A549 (cell line): ENCODE data around the gene SAYSD1. TPM values are rescaled to one million over a fixed set of nuclear protein-coding genes. Genes with fewer than 3 reads are reported as not detected.
A peak's percentile ranks its signal among the peaks of the same experiment; 100 is the strongest.

Source experiments
- ATAC-seq, 2 experiments: fragments of 200-7000 bp in 1 of 2; fragments of >200 bp in 1 of 2; cut with Nextera tagmentation in 1 of 2; cut with Tn5 transposase in 1 of 2; 3 replicates each; pipeline versions ENCODE4 v1.8.0 to v1.9.1; 2018 to 2020; ENCODE audit warnings: mild to moderate bottlenecking in 1 of 2, moderate library complexity in 1 of 2
- CTCF ChIA-PET: fragments of 300-600 bp; sonication (Branson Sonifier 250); formaldehyde crosslinking; extraction: SDS; loops from one replicate; lab custom pipeline; 2021; ENCODE audit warnings: antibody characterized with exemption, inconsistent platforms; lab: Yijun Ruan, JAX
- POLR2A ChIA-PET: fragments of 350-600 bp; formaldehyde crosslinking; extraction: SDS; loops from one replicate; lab custom pipeline; 2021; ENCODE audit warnings: antibody characterized with exemption, inconsistent platforms; lab: Yijun Ruan, JAX
- DNase-seq, 2 experiments: peaks; one replicate each; pipeline versions ENCODE4 v3.0.0 to v3.0.0-alpha.2; 2011 to 2016; ENCODE audit warnings: low read depth in 1 of 2, low spot score in 1 of 2
- FAIRE-seq: peaks from 2 replicates; lab custom pipeline; 2011; peaks lifted over from hg19 to GRCh38; lab: Jason Lieb, UNC
- H3K27ac ChIP-seq, 2 experiments: fragments of >200 bp; sonication (Bioruptor Twin); formaldehyde crosslinking; 3 replicates each; pipeline ENCODE4 v1.5.1; 2016 to 2017
- H3K4me1 ChIP-seq: fragments of >200 bp; sonication (Bioruptor Twin); formaldehyde crosslinking; 3 replicates; pipeline ENCODE4 v1.6.1; 2016
- H3K4me2 ChIP-seq: fragments of >200 bp; sonication (Bioruptor Twin); formaldehyde crosslinking; 3 replicates; pipeline ENCODE4 v1.6.1; 2016
- H3K4me3 ChIP-seq: fragments of >200 bp; sonication (Bioruptor Twin); formaldehyde crosslinking; 3 replicates; pipeline ENCODE4 v1.5.1; 2016
- H3K9me3 ChIP-seq: fragments of >200 bp; sonication (Bioruptor Twin); formaldehyde crosslinking; 3 replicates; pipeline ENCODE4 v1.6.1; 2016
- CEBPB ChIP-seq, 2 experiments: fragments of >200 bp in 1 of 2; sonication (Bioruptor Twin) in 1 of 2; formaldehyde crosslinking in 1 of 2; IDR thresholded peaks; 2 replicates each; pipeline ENCODE4 v1.6.1; 2012 to 2016
- EHF ChIP-seq: fragments of 250-450 bp; sonication (Bioruptor Pico); IDR thresholded peaks from 2 replicates; pipeline ENCODE4 v1.5.0; 2020; ENCODE audit warnings: mild to moderate bottlenecking
- ESRRA ChIP-seq: fragments of 150-350 bp; IDR thresholded peaks from 2 replicates; pipeline ENCODE4 v1.6.1; 2014; ENCODE audit warnings: mild to moderate bottlenecking, low read length, borderline replicate concordance
- FOSB ChIP-seq: fragments of 250-450 bp; sonication (Bioruptor Pico); IDR thresholded peaks from 2 replicates; pipeline ENCODE4 v1.5.0; 2020; ENCODE audit warnings: mild to moderate bottlenecking, moderate library complexity
- FOSL2 ChIP-seq, 2 experiments: fragments of 450-650 bp in 1 of 2; fragments of >200 bp in 1 of 2; sonication (Bioruptor Twin) in 1 of 2; formaldehyde crosslinking; IDR thresholded peaks; 2 replicates each; pipeline versions ENCODE4 v1.5.0 to v1.6.1; 2016 to 2020; ENCODE audit warnings: mild to moderate bottlenecking in 1 of 2, moderate library complexity in 1 of 2
- HEYL ChIP-seq: fragments of 250-450 bp; sonication (Bioruptor Pico); IDR thresholded peaks from 2 replicates; pipeline ENCODE4 v1.8.0; 2021; ENCODE audit warnings: mild to moderate bottlenecking, moderate library complexity
- HOXB5 ChIP-seq: fragments of 250-450 bp; sonication (Bioruptor Pico); IDR thresholded peaks from 2 replicates; pipeline ENCODE4 v1.5.0; 2020; ENCODE audit warnings: mild to moderate bottlenecking, moderate library complexity
- JUN ChIP-seq, 2 experiments: fragments of >200 bp; sonication (Bioruptor Twin); formaldehyde crosslinking; IDR thresholded peaks; 2 replicates in 1 of 2; 3 replicates in 1 of 2; pipeline ENCODE4 v1.6.1; 2016 to 2017
- JUNB ChIP-seq: fragments of >200 bp; sonication (Bioruptor Twin); formaldehyde crosslinking; IDR thresholded peaks from 2 replicates; pipeline ENCODE4 v1.6.1; 2016
- MAFK ChIP-seq: fragments of 450-650 bp; IDR thresholded peaks from 2 replicates; pipeline ENCODE4 v1.6.1; 2014; ENCODE audit not compliant: partially characterized antibody
- MAZ ChIP-seq: fragments of 150-350 bp; IDR thresholded peaks from 2 replicates; pipeline ENCODE4 v1.6.1; 2014; ENCODE audit warnings: antibody characterized with exemption, low read depth, low read length, borderline replicate concordance
- NPAS2 ChIP-seq: fragments of 250-450 bp; sonication (Bioruptor Pico); IDR thresholded peaks from 2 replicates; pipeline ENCODE4 v1.8.0; 2022; ENCODE audit warnings: mild to moderate bottlenecking, moderate library complexity, borderline replicate concordance
- RARB ChIP-seq: fragments of 250-450 bp; sonication (Bioruptor Pico); IDR thresholded peaks from 2 replicates; pipeline ENCODE4 v1.8.0; 2021; ENCODE audit warnings: mild to moderate bottlenecking, moderate library complexity
- RNF2 ChIP-seq: fragments of 200-600 bp; sonication (generic); IDR thresholded peaks from 2 replicates; pipeline ENCODE4 v1.6.1; 2016; ENCODE audit warnings: low read depth, mild to moderate bottlenecking, antibody characterized with exemption, moderate library complexity, borderline replicate concordance
- SREBF2 ChIP-seq: fragments of 450-650 bp; IDR thresholded peaks from 2 replicates; pipeline ENCODE4 v1.6.1; 2014; ENCODE audit warnings: mild to moderate bottlenecking, moderate library complexity
- ZNF302 ChIP-seq: fragments of 250-450 bp; sonication (Bioruptor Pico); IDR thresholded peaks from 2 replicates; pipeline ENCODE4 v1.9.0; 2021; ENCODE audit warnings: inconsistent platforms, mild to moderate bottlenecking, moderate library complexity
- WGBS: methylation state at CpG from one replicate; pipeline ENCODE4 v1.1.6; 2017; ENCODE audit errors: missing lambda C conversion rate; 5-methylcytosine and 5-hydroxymethylcytosine counted together
- polyA plus RNA-seq, 4 experiments: library from polyadenylated mRNA; depleted of rRNA in 3 of 4; stranded (reverse); fragments of >200 nt; fragmentation: RNase III in 1 of 4; extraction: RNeasy Plus Mini Kit Qiagen cat#74134 plus additional on column Dnase treatment in 1 of 4; gene quantifications; 2 replicates in 3 of 4; 3 replicates in 1 of 4; pipeline ENCODE4 v1.2.3, GENCODE V29; 2011 to 2017
- TF ChIP-seq, protein P1 (sequence below): fragments of >200 bp; sonication (Bioruptor Twin); formaldehyde crosslinking; IDR thresholded peaks from 3 replicates; pipeline ENCODE4 v1.6.1; 2016
- TF ChIP-seq, protein P2 (sequence below): IDR thresholded peaks from 2 replicates; pipeline ENCODE4 v1.6.1; 2012

Gene SAYSD1
- polyA plus RNA-seq, 2 of the 4 experiments (the other 2 are of a cell fraction) = 8.1 to 15.6 TPM

DNA sequence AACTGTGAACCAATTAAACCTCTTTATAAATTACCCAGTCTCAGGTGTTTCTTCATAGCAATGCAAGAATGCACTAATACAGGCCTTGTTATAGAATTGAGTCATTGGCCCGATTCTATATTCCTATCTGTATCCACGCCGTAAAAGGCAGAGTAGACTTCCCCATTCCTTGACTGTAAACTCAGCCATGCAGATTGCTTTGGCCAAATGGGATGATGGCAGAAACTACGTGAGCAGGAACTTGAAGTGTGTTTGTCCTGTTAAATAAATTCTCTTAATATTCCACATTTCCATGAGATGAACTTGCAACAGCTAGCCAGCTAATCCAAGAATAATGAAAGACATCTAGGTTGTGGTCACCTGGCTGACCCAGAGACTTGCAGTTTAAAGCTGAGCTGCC lies 3.9 kb upstream of the SAYSD1 start:
- H3K27ac ChIP-seq = no peak overlapping the region
- DNase-seq = no peak
- no peak overlapping the region for H3K4me3 ChIP-seq
- POLR2A ChIA-PET = no interaction called here
- ATAC-seq = no peak
- H3K4me1 ChIP-seq = peaks cover 7% of the 10 kb centered on the region
- no peaks in the 10 kb centered on the region for H3K9me3 ChIP-seq
- WGBS = 81% methylated on average over 4 of the region's 4 CpGs
- no peak for FAIRE-seq
- CTCF ChIA-PET = interaction anchor here (2.0 kb wide), 1 partner anchor 146 kb away, joined by 4 read pairs; no protein-coding TSS in a partner anchor
- no peak overlapping the region for H3K4me2 ChIP-seq
- TF ChIP-seq, protein P1, sequence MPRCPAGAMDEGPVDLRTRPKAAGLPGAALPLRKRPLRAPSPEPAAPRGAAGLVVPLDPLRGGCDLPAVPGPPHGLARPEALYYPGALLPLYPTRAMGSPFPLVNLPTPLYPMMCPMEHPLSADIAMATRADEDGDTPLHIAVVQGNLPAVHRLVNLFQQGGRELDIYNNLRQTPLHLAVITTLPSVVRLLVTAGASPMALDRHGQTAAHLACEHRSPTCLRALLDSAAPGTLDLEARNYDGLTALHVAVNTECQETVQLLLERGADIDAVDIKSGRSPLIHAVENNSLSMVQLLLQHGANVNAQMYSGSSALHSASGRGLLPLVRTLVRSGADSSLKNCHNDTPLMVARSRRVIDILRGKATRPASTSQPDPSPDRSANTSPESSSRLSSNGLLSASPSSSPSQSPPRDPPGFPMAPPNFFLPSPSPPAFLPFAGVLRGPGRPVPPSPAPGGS = no peak
- TF ChIP-seq FOSL2 (IDR thresholded peaks at IDR 0.05) (no peak), FOSL2 (CRISPR knock-in tag; IDR thresholded peaks at IDR 0.05) (no peak), MAFK (no peak), ESRRA (no peak), ZNF302 (no peak), FOSB (CRISPR knock-in tag) (no peak), RARB (CRISPR knock-in tag) (no peak), MAZ (no peak)
- TF ChIP-seq, protein P2, sequence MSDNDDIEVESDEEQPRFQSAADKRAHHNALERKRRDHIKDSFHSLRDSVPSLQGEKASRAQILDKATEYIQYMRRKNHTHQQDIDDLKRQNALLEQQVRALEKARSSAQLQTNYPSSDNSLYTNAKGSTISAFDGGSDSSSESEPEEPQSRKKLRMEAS = no peak
- TF ChIP-seq, all 56 proteins: peak for 0

DNA sequence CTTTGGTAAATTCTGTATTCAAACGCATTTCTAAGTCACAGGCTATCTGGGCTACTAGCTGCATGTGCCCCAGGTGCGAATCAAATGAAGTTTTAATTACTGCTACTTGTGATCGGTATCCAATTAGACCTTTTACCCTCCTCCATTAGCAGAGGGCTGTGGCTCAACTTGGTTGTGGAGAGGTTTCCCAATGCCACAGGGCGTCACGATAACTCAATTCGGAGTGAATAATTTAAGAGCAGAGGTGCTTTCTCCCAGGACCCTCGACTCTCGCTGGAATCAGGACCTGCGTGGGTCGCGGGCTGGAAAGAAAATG lies 640 bp downstream of the SAYSD1 start:
- ChIA-PET POLR2A (interaction anchor here (0.6 to 1.5 kb wide), 6 partner anchors 9 to 119 kb away, joined by 3 to 5 read pairs (median 4); no protein-coding TSS in a partner anchor), CTCF (interaction anchor here (0.6 to 1.6 kb wide), 3 partner anchors 52 to 325 kb away, joined by 3 read pairs; no protein-coding TSS in a partner anchor)
- Histone ChIP-seq H3K27ac (peak overlapping the region; percentile 96 to 98), H3K9me3 (no peaks in the 10 kb centered on the region), H3K4me2 (peak overlapping the region; percentile 94), H3K4me1 (peaks cover 10% of the 10 kb centered on the region), H3K4me3 (peak overlapping the region; percentile 63)
- TF ChIP-seq JUNB = no peak
- no peak for TF ChIP-seq JUN (IDR thresholded peaks at IDR 0.05)
- no peak for TF ChIP-seq SREBF2
- WGBS = 1% methylated on average over 10 of the region's 11 CpGs
- ATAC-seq (peak; percentile 57 to 65), FAIRE-seq (no peak), DNase-seq (peak in 1 of 2 experiments; percentile 5)

DNA sequence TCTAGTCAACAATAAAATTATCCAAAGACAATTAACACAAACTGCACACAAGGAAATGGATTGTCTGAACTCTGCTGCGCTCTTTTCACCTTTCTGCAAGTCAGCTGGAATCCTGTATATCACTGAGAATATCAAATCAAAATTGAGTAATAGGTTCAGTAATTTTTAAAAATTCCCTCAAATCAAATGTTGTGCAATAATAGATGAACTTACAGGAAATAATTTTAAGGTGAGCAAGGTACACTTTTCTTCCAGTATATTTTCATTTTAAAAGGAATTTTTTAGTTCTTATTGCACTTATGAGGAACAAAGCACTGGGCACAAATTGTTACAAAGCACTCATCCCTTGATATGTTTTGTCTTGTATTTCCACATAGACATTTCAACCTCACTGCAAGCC lies 1.2 kb downstream of the SAYSD1 start:
- CTCF ChIA-PET = interaction anchor here (0.6 to 1.6 kb wide), 2 partner anchors 53 to 324 kb away, joined by 3 read pairs; no protein-coding TSS in a partner anchor
- Histone ChIP-seq H3K27ac (peak overlapping the region in 1 of 2 experiments; percentile 96; a peak in 2 of 6 replicates), H3K4me3 (peak overlapping the region; percentile 63), H3K4me1 (peaks cover 10% of the 10 kb centered on the region), H3K9me3 (no peaks in the 10 kb centered on the region), H3K4me2 (peak overlapping the region; percentile 94)
- ATAC-seq = no peak
- peak; percentile 21 to 45; a peak in 2 of 4 replicates for TF ChIP-seq CEBPB (IDR thresholded peaks at IDR 0.05)
- TF ChIP-seq NPAS2 (CRISPR knock-in tag) = no peak
- no peak for TF ChIP-seq HEYL (CRISPR knock-in tag)
- TF ChIP-seq ZNF302 = no peak
- 95% methylated on average over 1 of the region's 1 CpG for WGBS
- FAIRE-seq = no peak
- POLR2A ChIA-PET = no interaction called here
- no peak for DNase-seq

DNA sequence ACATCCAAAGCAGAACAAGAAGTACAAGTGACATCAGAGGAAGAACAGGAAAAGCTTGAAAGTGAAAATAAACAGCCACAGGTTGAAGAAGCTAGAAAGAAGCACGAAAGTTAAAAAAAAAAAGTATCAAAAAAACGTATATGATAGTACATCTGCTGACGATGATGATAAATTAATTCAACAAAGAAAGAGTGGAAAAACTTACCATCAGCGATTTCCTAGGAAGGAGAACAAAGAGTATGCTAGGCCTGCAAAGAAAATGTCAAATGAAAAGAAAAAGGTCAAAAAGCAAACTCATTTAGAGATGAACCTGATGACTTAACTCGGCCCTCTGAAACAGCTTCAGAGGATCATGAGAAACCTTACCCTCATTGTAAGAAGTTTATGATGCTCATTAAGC lies 3.7 kb downstream of the SAYSD1 start:
- DNase-seq = no peak
- TF ChIP-seq HOXB5 = no peak
- no peak for TF ChIP-seq EHF (CRISPR knock-in tag)
- TF ChIP-seq RNF2 = no peak
- H3K4me2 ChIP-seq = no peak overlapping the region
- peaks cover 10% of the 10 kb centered on the region for H3K4me1 ChIP-seq
- no peak for ATAC-seq
- H3K4me3 ChIP-seq = no peak overlapping the region
- H3K9me3 ChIP-seq = no peaks in the 10 kb centered on the region
- POLR2A ChIA-PET = no interaction called here
- WGBS = 72% methylated on average over 5 of the region's 5 CpGs
- FAIRE-seq = no peak
- no peak overlapping the region for H3K27ac ChIP-seq
- CTCF ChIA-PET = interaction anchor here (1.3 kb wide), 1 partner anchor 199 kb away, joined by 4 read pairs; no protein-coding TSS in a partner anchor
